ENCODE results near the gene SPRR2G.
"Not testable (repeated sequence)": the region's sequence is repeated elsewhere in the genome, so short reads cannot be mapped to it uniquely, and the experiment has no call there.

The SPRR2G gene

DNA sequence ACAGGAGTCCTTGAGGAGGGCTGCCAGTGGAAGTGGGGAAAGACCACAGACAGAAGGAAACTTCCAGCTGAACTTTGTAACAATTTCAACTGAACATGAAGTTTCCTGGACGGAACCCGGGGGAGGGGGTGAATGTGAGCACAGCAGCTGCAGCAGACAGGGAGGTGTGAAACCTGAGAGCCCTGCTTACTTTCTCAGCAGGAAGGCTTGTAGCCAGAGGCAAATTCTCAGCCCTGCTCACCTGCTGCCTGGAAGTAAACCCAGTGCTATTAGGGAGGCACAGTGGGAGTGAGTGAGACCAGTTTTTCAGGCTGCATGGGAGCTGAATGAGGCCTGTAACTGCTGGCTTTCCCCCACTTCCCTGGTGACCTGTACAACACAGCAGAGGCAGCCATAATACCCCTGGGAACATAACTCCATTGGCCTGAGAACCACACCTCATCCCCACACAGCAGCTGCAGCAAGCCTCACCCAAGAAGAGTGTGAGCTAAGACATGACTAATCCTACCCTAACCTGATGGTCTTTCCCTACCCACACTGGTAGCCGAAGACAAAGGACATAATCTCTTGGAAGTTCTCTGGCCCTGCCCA, 27.8 kb downstream of the SPRR2G start:
- in situ Hi-C loops (cut with HindIII; ENCODE audit: low pct_ligation_motif_present, low pct_unique_long_range_greater_than_20kb, low sequenced_read_pairs), result no loop called here
- DNase-seq, result no peak

GRCh38 chr1:153120945-153121344, 29.7 kb downstream of the SPRR2G start:
- in situ Hi-C loops (cut with HindIII; ENCODE audit: low pct_ligation_motif_present, low pct_unique_long_range_greater_than_20kb, low sequenced_read_pairs), result no loop called here
- DNase-seq, result no peak

GRCh38 chr1:153119491-153119971, 31.2 kb downstream of the SPRR2G start:
- in situ Hi-C loops (cut with HindIII; ENCODE audit: low pct_ligation_motif_present, low pct_unique_long_range_greater_than_20kb, low sequenced_read_pairs), result no loop called here
- DNase-seq, result no peak

GRCh38 chr1:153115264-153115663, 35.4 kb downstream of the SPRR2G start:
- in situ Hi-C loops (cut with HindIII; ENCODE audit: low pct_ligation_motif_present, low pct_unique_long_range_greater_than_20kb, low sequenced_read_pairs); DNase-seq: not testable (repeated sequence)

DNA sequence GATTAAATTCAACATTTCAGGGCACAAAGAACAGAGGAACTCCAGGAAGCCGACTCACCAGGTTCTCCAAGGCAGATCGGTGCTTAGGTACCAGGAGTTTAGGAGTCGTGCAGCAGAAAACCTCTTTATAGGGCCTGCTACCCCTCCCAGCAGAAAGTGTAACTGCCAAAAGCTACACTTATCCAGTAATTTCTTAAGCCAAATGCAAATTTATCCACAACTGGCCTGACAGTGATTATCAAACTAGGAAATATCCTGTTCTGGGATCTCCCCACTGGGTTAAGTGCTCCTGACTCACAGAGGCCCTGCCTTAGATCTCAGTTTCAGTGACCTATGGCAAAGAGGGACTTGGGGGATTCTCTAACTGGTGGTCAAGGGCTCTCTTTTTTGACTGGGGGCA, 37.3 kb downstream of the SPRR2G start, which contains the start of gene SPRR2F:
SPRR2F (minus strand) TSS at position 101 of the 400 bp plus-strand sequence. CDS start 783 bp downstream, outside the sequence.
- in situ Hi-C loops (cut with HindIII; ENCODE audit: low pct_ligation_motif_present, low pct_unique_long_range_greater_than_20kb, low sequenced_read_pairs), result no loop called here
- DNase-seq, result no peak

GRCh38 chr1:153112454-153112853, 38.2 kb downstream of the SPRR2G start:
- in situ Hi-C loops (cut with HindIII; ENCODE audit: low pct_ligation_motif_present, low pct_unique_long_range_greater_than_20kb, low sequenced_read_pairs); DNase-seq: not testable (repeated sequence)

DNA sequence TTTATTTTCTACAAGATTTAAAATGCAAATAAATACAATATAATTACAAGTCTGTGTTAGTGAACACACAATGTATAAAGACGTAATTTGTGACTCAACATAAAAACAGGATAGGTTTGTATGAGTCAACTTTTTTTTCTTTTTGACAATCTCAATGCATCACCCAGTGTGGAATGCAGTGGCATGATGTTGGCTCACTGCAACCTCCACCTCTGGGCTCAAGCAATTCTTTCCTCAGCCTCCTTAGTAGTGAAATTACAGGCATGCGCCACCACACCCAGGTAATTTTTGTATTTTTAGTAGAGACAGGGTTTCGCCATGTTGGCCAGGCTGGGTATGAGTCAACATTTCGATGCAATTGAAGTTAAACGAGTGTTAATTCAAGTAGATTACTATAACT, 50.4 kb downstream of the SPRR2G start:
- in situ Hi-C loops (cut with HindIII; ENCODE audit: low pct_ligation_motif_present, low pct_unique_long_range_greater_than_20kb, low sequenced_read_pairs), result no loop called here
- DNase-seq, result peak; percentile 33
